GM21390 (cell line): ENCODE measurements around the gene GKN2.
"Not testable (repeated sequence)": the region's sequence is repeated elsewhere in the genome, so short reads cannot be mapped to it uniquely, and the experiment has no call there.

Source experiments
- ATAC-seq: cut with Tn5 transposase; IDR thresholded peaks from one replicate; pipeline ENCODE4 v1.9.1; 2021; ENCODE audit not compliant: unreplicated experiment

GKN2 gene

GRCh38 chr2:68964282-68964681, 11.6 kb upstream of the GKN2 start:
- ATAC-seq: no peak

GRCh38 chr2:68961380-68961779, 8.7 kb upstream of the GKN2 start:
- no peak for ATAC-seq

DNA sequence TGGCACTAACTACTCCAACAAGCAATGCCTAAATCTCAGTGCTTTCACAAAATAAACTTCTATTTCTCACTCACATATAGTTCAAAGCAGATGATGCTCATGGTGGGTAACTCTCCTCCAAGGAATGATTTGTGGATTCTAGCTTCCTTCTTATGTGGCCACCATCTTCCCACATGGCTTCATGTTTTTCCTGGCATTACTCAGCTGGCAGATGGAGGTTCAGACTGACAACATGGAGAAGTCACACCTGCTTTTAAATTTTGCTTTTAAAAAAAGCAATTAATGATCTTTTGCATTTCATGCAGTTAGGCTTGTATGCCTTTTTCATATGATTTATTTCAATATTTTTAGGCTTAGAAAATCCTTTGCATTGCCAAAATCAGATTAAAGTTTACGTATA, 6.3 kb upstream of the GKN2 start:
- ATAC-seq: no peak

DNA sequence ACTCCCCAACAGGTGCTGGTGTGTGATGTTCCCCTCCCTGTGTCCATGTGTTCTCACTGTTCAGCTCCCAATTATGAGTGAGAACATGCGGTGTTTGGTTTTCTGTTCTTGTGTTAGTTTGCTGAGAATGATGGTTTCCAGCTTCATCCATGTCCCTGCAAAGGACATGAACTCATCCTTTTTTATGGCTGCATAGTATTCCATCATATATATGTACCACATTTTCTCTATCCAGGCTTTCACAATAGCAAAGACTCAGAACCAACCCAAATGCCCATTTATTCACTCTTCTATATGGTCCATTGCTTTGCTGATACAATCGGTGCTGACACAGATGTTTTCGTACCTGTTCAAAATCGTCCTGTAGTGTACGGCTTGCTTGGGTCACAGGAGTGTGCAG, 2.7 kb upstream of the GKN2 start:
- ATAC-seq: not testable (repeated sequence)

- ATAC-seq: no peak
Measured at GRCh38 chr2:68951899-68952298, 794 bp downstream of the GKN2 start.

DNA sequence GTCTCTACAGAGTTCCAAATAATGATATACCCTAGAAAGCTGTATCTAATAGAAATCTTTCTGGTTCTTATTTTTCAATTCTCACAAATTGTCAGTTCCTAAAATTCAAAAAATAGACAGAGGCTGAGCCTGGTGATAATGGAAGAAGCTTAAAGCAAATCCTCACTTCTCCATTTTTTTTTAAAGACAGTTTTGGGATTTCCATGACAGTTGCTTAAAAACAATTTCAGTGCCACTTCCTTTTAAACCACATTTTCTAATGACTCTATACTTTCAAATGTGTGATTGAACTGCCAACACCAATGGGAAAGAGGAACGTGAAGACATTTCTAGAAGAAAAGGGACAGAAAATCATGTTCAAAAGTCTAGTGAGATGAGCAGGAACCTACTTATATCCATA, 4.0 kb downstream of the GKN2 start:
- no peak for ATAC-seq

DNA sequence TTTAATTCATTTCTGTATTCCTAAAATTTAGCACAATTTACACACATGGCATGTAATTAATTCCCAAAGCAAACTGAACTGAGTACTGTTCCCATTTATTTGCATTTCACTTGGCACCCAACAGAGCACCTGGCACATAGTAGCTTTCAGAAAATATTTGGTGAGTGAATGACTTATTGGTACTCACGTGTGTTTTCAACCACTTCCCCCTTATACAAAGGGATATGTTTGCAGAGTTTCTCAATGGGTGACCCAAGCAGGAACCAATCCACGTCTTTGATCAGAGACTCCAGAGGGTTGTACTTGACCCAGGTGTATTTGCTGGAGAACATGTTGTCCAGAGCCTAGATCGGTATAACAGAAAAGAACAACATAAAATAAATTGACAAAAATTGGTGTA, 6.6 kb downstream of the GKN2 start:
- ATAC-seq: no peak

DNA sequence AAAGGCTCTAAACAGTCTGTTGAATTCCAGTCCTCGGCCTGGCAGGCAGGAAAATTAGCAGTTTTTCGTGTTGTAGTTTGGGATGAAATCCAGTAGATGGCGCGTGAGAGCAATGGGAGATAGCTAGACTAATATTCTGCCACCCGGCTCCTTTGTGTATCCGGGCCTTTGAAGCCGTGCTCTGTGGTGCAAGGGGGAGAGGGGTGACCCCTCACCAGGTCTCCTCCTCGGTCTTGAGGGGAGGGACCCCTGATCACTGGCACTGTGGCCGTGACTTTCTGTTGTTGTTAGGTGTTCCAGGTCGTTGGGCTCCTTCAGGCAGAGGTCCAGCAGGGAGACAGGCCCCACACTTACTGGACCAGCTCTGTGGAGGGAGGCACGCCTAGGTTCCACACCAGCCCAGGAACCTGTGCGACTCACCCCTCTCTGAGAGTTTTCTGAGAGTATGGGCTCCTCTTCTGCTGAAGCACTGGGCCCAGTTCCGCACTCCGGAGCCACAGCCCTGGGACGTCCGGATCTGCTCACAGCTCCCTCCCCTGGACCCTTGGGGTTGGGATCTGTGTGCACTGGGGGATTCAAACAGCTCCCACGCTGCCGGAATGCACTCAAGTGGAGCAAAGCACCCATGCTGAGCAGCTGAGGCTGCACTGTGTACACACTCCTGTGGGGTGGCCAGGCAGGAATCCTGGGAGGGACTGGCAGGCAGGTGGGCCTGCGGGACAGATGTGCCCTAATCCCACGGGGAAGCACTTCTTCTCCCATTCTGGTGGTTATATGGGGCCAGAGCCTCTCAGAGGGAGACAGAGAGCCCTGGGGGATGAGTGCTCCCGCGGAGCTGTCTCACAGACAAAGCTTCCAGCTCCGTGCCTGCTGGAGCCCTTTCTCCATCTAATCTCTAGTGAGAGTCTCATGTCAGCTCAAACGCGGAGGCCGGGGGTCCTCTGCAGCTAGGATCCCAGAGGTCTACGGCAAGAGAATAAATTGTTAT, 8.8 kb downstream of the GKN2 start:
- peak; percentile 60 for ATAC-seq

DNA sequence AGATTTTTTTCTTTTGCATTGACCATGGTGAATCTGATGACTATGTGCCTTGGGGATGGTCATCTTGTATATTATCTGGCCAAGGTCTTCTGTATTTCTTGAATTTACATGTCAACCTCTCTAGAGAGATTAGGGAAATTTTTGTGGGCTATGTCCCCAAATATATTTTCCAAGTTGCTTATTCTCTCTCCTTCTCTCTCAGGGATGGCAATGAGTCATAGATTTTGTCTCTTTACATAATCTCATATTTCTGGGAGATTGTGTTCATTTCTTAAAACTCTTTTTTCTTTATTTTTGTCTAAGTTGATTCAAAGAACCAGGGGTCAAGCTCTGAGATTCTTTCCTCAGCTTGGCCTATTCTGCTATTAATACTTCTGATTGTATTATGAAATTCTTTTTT, 9.9 kb downstream of the GKN2 start:
- no peak for ATAC-seq

DNA sequence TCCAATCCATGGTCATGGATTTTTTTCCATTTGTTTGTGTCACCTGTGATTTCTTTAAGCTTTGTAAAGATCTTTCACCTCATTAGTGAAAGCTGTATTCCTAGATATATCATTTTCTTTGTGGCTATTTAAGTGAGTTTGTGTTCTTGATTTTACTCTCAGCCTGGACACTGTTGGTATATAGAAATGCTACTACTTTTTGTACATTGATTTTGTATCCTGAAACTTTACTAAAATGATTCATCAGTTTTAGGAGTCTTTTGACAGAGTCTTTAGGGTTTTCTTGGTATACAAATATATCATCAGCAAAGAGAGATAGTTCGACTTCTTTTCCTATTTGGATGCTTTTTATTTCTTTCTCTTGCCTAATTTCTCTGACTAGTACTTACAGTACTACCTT, 12.3 kb downstream of the GKN2 start:
- no peak for ATAC-seq

- no peak for ATAC-seq
Measured at GRCh38 chr2:68939962-68940361, 12.7 kb downstream of the GKN2 start.

- ATAC-seq: no peak
Measured at GRCh38 chr2:68938938-68939337, 13.8 kb downstream of the GKN2 start.

GRCh38 chr2:68937346-68938055, 15.2 kb downstream of the GKN2 start:
- ATAC-seq: no peak

DNA sequence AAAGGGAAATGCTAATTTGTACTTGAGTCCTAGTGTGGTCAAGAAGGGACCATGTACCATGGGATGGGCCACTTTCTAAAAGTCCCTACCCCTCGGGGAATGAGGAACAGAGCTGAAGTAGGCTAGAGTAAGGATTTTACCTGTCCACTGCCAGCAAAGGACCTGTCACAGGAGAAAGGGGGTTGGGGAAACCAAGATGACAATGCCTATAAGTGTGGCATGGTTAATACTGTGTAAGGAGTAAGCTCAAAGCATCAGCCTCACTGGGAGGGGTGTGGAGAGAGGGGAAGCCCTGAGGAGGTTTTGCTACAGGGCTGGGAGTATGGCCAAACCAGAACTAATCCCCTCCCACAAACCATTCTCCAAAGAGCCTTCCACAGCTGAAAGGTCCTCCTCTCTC, 15.8 kb downstream of the GKN2 start:
- ATAC-seq: no peak

DNA sequence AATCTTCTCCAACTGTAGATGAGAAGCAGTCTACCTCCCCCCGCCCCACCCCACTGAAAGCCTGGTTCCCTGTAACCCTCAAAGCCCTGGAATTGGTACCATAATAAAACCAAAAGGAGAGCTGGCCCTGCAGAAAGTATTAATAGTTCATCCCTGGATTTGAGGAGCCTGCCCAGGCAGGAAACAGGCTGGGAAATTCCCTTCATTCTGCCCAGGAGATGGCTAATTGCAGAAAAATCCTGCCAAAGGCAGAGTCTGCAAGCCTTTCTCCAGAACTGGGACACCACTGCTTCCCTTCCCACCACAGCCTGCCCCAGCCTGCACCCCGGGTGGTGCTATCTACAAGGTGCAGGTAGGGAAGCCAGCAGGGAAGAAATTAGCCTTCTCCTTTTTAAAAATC, 16.3 kb downstream of the GKN2 start:
- ATAC-seq: no peak

DNA sequence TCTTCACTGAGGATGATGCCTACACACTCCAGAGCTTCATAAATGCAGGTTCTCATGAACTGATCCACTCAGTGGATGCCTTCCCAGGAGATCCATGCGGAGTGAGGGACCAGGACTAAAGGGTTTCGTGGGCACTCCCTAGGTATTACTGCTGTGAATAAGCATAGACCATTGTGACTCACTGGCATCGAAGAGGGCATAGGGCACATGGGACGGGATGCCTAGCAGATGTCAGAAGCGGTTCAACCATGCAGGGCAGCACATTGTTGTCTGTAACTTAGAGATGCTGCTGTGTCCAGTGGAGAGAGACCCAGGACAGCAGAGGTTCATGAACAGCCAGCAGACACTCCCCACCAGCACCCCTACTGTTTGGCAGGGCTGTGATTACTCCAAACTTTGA, 17.2 kb downstream of the GKN2 start:
- ATAC-seq: no peak

- ATAC-seq: no peak
Measured at GRCh38 chr2:68934021-68934420, 18.7 kb downstream of the GKN2 start.

GRCh38 chr2:68932402-68932801, 20.3 kb downstream of the GKN2 start:
- ATAC-seq: no peak

GRCh38 chr2:68931799-68932198, 20.9 kb downstream of the GKN2 start:
- ATAC-seq: no peak

DNA sequence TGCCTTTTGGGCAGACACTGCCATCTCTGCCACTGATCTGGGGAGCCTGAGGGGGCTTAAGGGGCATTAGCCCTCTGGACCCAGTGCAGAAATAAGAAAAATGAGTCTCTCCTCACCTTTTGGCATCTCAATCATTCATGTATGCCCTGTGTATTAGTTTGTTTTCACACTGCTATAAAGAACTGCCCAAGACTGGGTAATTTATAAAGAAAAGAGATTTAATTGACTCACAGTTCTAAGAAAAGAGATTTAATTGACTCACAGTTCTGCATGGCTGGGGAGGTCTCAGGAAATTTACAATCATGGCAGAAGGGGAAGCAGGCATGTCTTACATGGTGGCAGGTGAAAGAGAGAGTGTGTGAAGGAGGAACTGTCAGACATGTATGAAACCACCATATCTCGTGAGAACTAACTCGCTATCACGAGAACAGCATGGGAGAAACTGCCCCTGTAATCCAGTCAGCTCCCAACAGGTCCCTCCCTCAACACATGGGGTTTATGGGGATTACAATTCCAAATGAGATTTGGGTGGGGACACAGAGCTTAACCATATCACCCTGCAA, 21.5 kb downstream of the GKN2 start:
- no peak for ATAC-seq

GRCh38 chr2:68926796-68927195, 25.9 kb downstream of the GKN2 start:
- no peak for ATAC-seq
